GM18507 (cell line): ENCODE results near the gene MMD2.
"Not testable (repeated sequence)": the region's sequence is repeated elsewhere in the genome, so short reads cannot be mapped to it uniquely, and the experiment has no call there.

Source experiments
- DNase-seq: peaks from one replicate; pipeline ENCODE4 v3.0.0; 2011; ENCODE audit warnings: low read depth; ENCODE audit not compliant: insufficient read length; ENCODE audit errors: extremely low spot score
- FAIRE-seq: peaks from 2 replicates; lab custom pipeline; 2011; peaks lifted over from hg19 to GRCh38; lab: Jason Lieb, UNC

MMD2 gene

DNA sequence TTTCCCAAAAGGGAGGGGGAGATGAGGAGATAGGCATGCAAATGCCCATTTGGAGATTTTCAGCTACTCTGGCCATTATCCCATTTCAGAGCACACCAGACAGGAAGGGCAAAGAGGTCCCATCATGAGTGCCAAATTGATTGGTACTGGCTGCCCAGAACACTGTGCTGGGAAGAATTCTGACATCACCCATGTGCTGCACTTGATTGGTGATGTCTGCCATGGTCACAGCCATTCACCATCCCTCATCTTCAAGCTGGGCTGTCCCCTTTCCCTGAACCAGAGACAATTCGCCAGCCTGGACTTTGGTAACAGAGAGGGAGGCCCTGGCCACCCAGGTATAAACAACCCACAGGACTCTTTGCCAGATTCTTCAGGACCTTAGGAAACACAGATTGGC lies 52.3 kb downstream of the MMD2 start:
- FAIRE-seq (no peak), DNase-seq (no peak)

- no peak for DNase-seq
- no peak for FAIRE-seq
Observed at GRCh38 chr7:4905171-4905570, 53.8 kb downstream of the MMD2 start.

GRCh38 chr7:4904346-4904745 lies 54.6 kb downstream of the MMD2 start:
- no peak for DNase-seq
- FAIRE-seq = no peak

DNA sequence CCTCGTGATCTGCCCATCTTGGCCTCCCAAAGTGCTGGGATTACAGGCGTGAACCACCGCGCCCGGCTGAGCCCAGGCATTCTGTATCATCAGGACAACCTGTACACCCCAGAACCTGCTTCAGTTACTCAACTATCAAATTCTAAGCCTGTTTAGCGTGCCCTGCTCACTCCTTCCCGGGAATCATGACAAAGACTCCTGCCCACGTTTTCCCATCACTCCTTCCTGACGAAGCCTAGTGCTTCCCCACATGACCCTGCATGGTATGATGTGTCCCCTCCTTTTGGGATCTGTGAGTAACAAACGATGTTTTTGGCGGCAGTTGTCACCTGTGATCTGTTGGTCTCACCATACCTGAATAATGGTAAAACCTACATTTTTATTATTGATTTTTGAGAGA lies 63.2 kb downstream of the MMD2 start:
- DNase-seq (no peak), FAIRE-seq (no peak)

- FAIRE-seq (no peak), DNase-seq (no peak)
Observed at GRCh38 chr7:4894482-4894881, 64.5 kb downstream of the MMD2 start.

GRCh38 chr7:4893929-4894475 lies 65.0 kb downstream of the MMD2 start:
- FAIRE-seq (no peak), DNase-seq (no peak)

DNA sequence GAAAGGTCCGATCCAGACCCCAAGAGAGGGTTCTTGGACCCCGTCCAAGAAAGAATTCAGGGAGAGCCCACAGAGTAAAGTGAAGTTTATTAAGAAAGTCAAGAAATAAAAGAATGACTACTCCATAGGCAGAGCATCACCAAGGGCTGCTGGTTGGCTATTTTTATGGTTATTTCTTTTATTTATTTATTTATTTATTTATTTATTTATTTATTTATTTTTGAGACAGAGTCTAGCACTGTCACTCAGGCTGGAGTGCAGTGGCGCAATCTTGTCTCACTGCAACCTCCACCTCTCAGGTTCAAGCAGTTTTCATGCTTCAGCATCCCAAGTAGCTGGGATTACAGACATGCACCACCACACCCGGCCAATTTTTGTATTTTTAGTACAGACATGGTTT lies 65.8 kb downstream of the MMD2 start:
- not testable (repeated sequence) for FAIRE-seq, DNase-seq

GRCh38 chr7:4891522-4891921 lies 67.5 kb downstream of the MMD2 start:
- DNase-seq, FAIRE-seq: not testable (repeated sequence)

DNA sequence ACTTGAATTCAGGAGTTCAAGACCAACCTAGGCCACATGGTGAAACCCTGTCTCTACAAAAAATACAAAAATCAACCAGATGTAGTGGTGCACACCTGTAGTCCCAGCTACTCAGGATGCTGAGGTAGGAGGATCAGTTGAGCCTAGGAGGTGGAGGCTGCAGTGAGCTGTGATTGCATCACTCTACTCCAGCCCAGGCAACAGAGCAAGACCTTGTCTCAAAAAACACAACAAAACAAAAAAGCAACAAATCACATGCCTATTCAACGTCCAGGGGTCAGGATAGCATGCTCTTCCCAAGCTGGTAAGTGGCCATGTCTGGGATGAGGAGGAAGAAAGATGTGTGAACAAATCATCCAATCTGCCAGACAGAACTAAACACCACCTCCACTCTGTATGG lies 69.3 kb downstream of the MMD2 start:
- DNase-seq (no peak), FAIRE-seq (no peak)

DNA sequence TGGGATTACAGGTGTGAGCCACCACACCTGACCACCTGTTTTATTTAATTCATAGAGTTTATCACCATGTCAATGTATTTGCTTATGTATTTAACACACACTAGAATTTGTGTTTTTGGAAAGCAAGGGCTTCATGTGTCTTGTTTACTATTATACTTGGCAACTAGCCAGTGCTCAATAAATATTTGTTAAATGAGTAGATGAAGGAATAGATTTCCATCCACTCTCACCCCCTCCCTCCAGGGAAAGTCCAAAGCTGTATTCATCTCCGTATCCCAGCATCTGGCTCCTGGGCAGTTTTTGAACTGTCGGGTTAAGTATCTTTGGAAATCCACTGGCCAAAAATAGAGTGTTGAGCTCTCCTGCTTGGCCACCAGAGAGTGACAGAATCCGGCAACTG lies 70.8 kb downstream of the MMD2 start:
- FAIRE-seq = no peak
- DNase-seq = no peak

DNA sequence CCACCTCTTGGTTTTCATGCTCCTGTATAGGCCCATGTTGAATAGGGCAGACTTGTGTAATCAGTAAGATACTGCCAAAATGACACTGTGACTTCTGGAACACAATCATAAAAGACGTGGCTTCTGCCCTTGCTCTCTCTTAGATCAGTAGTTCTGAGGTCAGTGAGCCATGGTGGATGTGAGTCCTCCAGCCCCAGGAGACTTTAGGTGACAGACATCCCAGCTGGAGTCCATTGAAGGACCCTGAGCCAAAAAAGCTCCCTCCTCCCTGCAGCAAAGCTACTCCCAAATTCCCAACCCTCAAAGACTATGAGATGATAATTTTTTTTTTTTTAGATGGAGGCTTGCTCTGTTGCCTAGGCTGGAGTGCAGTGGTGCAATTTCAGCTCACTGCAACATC lies 72.3 kb downstream of the MMD2 start:
- DNase-seq (no peak), FAIRE-seq (no peak)

DNA sequence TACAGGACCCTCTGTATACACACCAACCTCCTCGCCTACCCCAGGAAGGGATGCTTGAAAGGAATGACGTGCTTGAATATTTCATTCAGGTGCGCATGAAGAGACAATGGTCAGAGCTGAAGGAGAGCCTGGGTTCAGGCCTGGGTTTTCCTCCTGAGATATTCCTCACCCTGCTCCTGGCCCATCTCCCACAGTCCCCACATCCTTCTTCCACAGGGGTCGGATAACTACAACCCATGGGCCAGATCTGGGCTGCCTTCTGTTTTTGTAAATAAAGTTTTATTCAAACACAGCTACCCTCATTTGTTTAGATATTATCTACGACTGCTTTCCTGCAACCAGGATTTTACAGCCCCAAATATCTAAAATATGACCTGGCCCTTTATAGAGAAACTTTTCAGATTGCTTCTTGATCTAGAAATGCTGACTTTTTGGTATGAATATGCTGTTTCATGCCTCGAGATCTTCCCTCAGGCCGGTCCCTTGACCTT lies 73.6 kb downstream of the MMD2 start:
- FAIRE-seq (no peak), DNase-seq (no peak)

DNA sequence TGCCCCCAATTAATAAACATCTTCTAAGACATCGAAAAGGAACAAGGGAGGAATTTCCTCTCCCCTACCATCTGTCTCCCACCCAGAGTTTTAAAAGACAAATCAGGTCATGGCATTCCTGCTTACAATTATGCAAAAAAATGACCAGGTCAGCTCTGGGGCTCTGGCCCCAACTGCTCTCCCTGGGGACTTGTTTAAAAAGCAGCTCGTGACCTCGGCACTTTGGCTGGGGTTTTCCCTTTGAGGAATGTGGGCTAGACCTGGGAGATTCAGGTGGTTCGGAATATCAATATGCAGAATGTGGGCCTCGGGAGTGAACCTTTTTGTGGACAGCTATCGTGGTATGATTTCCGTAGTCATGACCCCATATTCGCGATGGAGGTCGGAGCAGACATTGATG lies 74.8 kb downstream of the MMD2 start:
- DNase-seq (no peak), FAIRE-seq (no peak)

GRCh38 chr7:4883372-4884144 lies 75.4 kb downstream of the MMD2 start, which contains the start of gene RADIL:
Gene RADIL (minus strand): TSS chr7:4883716. CDS start chr7:4878139, 5,577 bp downstream.
- FAIRE-seq (no peak), DNase-seq (peak; percentile 73)

- no peak for DNase-seq
- FAIRE-seq = no peak
Observed at GRCh38 chr7:4883033-4883371, 76.0 kb downstream of the MMD2 start.

DNA sequence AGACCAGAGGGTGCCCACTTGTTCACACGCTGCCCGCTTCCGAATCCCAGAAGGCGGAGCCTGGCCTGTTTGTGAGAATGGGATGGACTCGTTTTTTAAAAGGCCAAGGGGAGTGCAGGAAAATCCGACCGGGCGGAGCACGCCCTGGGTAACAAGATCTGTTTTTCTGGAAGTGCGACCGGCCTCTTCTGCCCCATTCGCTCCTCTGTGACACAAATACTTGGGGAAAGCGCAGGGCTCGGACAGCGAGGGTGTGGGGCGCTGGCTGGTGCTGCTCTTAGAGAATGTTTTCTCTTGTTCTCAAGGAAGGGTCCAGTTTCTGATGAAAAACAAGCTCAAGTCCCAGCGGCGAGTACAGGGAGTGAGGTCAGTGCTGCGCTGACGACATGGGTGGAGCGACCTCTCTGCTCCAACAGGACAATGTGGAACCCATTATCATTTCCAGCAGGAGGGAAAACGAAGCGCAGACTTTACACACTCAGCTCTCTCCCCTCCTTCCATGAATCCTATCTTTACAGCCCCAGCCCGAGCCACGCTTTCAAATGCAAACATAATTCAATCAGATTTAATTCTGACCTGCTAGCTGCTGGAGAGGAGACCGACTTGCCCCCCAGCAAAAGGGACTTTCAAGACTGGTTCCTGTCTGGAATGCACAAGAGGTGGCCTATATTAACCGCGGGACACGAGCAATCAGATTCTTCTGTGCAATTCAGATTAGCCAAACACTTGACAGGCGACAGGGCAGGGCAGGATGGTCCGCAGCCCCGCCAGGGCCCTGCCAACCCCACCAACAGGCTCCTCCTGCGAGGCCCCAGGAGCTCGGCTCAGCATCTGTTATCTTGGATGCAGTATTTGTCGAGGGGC lies 76.6 kb downstream of the MMD2 start:
- FAIRE-seq = no peak
- DNase-seq = no peak

DNA sequence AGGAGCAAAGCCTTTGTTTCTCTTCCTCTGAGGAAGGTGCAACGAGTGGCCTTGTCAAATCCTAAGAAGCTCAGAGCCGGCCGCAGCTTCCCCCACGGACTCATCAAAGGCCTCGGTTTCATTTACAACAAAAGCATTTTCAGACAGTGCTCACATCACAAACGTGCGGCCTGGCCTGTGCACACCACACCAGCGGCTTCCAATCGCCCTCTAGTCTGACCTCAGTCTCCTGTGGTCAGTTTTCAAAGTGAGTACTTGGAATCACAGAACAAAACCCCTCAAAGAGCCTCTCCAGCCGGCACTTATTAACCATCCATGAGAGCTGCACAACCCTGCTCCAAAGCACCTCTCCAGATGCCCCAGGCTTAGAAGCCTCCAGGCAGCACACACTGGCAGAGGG lies 78.8 kb downstream of the MMD2 start:
- FAIRE-seq (no peak), DNase-seq (no peak)

DNA sequence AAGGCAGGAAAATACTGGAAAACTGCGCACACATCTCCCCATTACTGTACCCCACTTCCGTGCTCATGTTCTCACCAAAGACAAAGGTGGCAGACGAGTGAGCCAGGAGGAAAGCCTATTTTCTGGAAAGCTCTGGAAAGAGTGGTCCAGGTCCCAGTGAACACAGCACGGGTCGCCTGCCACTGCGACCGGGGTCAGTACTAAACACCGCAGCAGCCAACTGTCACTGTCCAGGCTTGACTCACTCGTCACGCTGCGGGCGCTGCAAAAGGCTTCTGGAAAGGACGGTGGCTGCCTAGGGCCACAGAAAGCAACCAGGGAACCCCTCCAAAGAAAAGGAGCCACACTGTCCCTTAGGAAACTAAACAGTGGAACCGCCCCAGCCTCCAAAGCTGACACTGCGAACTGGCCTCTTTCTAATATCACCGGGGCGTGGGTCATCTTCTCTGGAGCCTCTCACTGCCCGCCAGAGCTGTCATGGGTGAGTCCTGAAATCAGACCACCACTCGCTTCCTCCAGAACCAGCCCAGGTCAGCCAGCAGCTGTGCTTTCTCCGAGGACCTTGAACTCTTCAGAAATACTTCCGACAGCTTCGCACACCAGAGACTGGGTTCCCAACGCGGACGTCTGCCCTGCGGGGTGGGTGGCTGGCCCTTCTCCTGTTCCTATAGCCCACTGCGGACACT lies 79.4 kb downstream of the MMD2 start:
- DNase-seq (no peak), FAIRE-seq (no peak)

- DNase-seq = no peak
- FAIRE-seq = no peak
Observed at GRCh38 chr7:4878336-4879335, 80.4 kb downstream of the MMD2 start.
